HG02798 (cell line): Measurements from ENCODE around the gene HSD17B8.

ENCODE experiments used
- ATAC-seq: cut with Tn5 transposase; IDR thresholded peaks from one replicate; pipeline ENCODE4 v1.9.1; 2021; ENCODE audit warnings: mild to moderate bottlenecking; ENCODE audit not compliant: unreplicated experiment, poor library complexity

HSD17B8 gene

DNA sequence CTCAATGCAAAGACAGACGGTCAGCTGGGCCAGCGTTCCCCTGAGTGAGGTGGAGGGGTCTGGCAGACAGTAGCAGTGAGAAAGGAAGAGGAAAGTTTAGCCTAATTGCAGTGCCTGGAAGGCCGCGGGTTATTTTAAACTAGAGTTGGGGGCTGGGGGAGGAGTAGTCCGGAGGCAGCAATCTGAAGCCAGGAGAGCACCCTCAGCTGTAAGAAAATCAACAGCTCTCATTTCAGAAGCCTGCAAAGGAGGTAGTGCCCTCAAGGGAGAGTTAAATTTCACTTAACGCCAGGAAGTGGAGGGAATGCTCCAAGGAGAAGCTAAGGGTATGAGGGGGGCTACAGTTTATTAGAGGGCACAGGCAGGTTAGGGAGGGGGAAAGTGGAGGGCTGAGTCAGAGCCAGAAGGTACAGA lies 30.8 kb downstream of the HSD17B8 start:
- no peak for ATAC-seq

DNA sequence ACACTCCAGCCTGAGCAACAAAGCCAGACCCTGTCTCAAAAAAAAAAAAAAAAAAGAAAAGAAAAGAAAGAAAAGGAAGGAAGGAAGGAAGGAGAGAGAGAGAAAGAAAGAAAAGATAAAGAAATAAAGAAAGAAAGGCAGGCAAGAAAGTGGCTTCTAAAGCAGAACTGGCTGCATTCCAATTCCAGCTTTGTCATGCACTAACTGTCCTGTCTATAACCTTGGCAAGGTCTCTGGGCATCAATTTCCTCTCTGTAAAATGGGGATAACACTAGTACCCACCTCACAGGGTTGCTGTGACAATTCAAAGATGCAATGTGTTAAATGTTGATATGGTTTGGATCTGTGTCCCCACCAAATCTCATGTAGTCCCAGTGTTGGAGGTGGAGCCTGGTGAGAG lies 31.9 kb downstream of the HSD17B8 start:
- no peak for ATAC-seq

GRCh38 chr6:33236852-33237251 lies 32.4 kb downstream of the HSD17B8 start:
- ATAC-seq: no peak

DNA sequence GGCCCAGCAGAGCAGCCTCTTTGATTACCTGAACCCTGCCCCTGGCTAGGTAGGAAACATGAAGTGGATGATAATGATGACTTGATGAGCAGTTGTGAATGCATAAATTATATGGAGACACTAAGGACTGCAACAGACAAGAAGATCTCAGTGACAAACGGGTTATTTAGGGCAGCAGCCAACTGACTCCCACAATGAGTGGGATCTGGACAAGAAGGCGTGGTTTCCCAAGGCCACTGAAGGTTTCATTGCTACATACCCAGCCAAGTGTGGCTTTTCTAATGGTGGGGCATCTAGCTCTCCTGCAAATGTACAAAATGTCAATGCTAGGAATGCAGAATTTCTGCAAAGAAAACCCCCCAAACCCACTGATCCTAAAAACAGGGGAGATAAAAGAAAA lies 33.3 kb downstream of the HSD17B8 start:
- no peak for ATAC-seq

DNA sequence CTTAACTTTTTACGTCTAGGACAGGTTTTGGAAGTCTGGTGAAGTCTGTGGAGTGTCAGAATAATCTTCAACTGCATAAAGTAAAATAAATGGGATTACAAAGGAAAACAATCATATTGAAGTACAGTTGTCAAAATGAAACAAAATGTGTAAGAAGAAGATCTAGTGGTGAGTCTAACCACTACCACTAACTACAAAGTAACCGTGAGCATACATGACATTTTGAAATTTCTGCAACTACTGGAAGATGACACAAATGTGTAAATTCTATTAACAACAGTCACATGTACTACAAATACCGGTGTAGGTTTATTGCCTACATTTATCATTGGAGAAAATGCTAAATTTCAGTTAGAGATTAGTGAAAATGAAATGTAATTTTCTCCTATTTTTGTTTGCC lies 37.5 kb downstream of the HSD17B8 start:
- no peak for ATAC-seq

DNA sequence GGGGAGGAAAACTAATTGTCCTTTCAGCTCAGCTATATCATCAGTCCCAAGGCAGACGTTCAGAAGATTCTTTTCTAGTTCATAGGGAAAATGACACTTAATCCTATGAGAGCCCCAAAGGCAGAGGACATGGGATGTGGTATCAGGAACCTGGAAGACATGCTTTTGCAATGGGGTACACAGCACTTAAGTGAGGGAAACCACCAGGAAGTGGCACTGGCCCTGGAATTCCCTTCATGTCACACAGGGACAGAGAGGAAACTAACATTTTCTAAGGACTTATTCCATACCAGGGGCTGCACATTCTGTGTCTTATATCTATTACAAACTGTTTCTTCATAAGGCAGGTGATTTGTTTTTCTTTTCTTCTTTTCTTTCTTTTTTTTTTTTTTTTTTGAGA lies 39.0 kb downstream of the HSD17B8 start:
- ATAC-seq: no peak

GRCh38 chr6:33247977-33248642 lies 43.7 kb downstream of the HSD17B8 start:
- peak; percentile 33 for ATAC-seq

DNA sequence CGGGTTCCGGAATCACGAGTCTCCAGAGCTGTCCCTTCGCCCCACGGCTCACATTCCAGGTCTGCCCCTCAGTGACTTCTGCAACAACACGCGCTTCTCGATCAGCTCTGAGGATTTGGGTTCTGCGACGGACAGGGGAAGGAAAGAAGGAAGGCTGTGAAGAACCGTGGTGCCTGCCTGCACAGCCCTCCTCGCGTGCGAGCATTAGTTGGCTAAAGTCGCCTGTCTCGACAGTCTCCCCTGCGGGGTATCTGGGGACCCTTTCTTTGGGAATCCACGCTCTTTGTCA lies 44.1 kb downstream of the HSD17B8 start:
- peak; percentile 3 for ATAC-seq

DNA sequence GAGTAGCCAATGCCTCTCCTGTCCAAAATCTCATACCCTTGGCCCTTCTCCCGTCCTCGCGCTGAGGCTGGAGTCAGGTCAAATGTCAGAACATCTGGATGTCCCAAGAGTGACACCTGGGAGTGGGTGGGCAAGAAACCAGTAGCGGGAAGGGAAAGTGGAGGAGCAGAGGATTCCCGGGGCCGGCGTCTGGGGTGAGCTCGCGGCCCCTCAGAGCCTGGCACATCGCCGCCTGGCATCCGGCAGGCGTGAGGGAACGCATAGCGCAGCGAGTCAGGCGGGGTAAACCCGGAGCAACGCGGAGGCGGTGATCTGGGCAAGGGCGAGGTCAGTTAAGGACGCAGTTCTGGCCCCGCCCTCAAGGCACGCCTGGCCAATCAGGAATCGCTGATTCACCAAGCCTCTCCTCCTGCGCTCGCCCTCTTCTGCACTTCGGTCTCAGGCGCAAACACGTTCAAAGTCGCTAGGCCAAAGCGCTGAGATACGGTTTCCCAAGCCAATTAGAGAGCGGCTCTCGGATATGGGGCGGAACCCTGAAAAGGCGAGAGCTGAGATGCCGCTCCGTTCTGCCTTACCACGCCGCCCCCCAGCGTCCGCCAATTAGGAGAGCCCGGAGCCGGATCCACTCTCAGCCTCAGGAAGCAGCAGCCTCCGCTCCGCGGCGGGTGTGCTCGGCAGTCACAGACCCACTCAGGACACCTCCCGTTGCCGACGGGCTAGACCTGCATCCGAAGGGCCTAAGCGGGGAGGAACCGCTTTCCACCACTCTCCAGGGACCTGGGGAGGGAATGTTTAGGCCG lies 44.7 kb downstream of the HSD17B8 start:
- ATAC-seq: peak; percentile 93

- no peak for ATAC-seq
These were observed 45.5 kb downstream of the HSD17B8 start for GRCh38 chr6:33249732-33250630.

DNA sequence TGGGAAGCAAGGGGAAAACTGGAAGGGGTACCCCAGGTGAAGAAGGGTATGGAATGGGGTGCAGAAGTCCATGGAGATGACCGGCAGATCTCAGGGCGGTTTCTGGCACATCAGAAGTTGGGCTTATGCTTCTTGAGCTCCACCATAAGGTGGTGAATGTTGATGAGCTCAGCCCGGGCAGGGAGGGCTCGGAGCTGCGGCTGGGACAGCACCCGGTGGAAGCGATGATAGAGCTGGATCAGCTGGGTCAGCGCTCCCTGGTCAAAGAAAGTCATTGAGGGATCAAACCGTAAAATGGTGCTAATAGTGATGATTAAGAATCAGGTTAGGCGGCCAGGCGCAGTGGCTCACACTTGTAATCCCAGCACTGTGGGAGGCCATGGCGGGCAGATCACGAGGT lies 46.3 kb downstream of the HSD17B8 start:
- ATAC-seq: no peak

GRCh38 chr6:33251395-33252012 lies 47.0 kb downstream of the HSD17B8 start:
- no peak for ATAC-seq

- ATAC-seq: no peak
These were observed 48.3 kb downstream of the HSD17B8 start for GRCh38 chr6:33252759-33253158.

- ATAC-seq: no peak
These were observed 50.1 kb downstream of the HSD17B8 start for GRCh38 chr6:33254591-33254990.
